Stimulated activated CD4-positive, alpha-beta T cell treated with anti-CD3 and anti-CD28 coated beads, Interleukin-12 subunit alpha, Interleukin-12 subunit beta, amount 100 ng/mL, for 4 hours (primary cell): ENCODE results near the gene SMC3.
"Not testable (repeated sequence)": the region's sequence is repeated elsewhere in the genome, so short reads cannot be mapped to it uniquely, and the experiment has no call there.

ENCODE experiments used
- DNase-seq: peaks from one replicate; pipeline ENCODE4 v3.0.0-alpha.2; 2020

Gene SMC3

GRCh38 chr10:110591760-110592159, 24.3 kb downstream of the SMC3 start:
- no peak for DNase-seq

- DNase-seq, result no peak
These were observed 30.0 kb downstream of the SMC3 start for GRCh38 chr10:110597476-110597875.

- no peak for DNase-seq
These were observed 33.1 kb downstream of the SMC3 start for GRCh38 chr10:110600487-110601101.

- DNase-seq, result no peak
These were observed 34.1 kb downstream of the SMC3 start for GRCh38 chr10:110601581-110601980.

- no peak for DNase-seq
These were observed 40.6 kb downstream of the SMC3 start for GRCh38 chr10:110608087-110608486.

- DNase-seq, result no peak
These were observed 42.1 kb downstream of the SMC3 start for GRCh38 chr10:110609605-110610004.

GRCh38 chr10:110610308-110610774, 42.8 kb downstream of the SMC3 start:
- DNase-seq, result no peak

- DNase-seq, result not testable (repeated sequence)
These were observed 43.3 kb downstream of the SMC3 start for GRCh38 chr10:110610781-110611180.

GRCh38 chr10:110612087-110612486, 44.6 kb downstream of the SMC3 start:
- DNase-seq, result no peak

GRCh38 chr10:110612629-110613028, 45.1 kb downstream of the SMC3 start:
- no peak for DNase-seq

- no peak for DNase-seq
These were observed 46.0 kb downstream of the SMC3 start for GRCh38 chr10:110613341-110613995.

GRCh38 chr10:110613996-110614495, 46.6 kb downstream of the SMC3 start:
- DNase-seq, result no peak

- DNase-seq, result no peak
These were observed 47.7 kb downstream of the SMC3 start for GRCh38 chr10:110615057-110615747.

- DNase-seq, result no peak
These were observed 49.1 kb downstream of the SMC3 start for GRCh38 chr10:110616493-110617033.

GRCh38 chr10:110617425-110618229, 50.1 kb downstream of the SMC3 start:
- no peak for DNase-seq

GRCh38 chr10:110618230-110618610, 50.7 kb downstream of the SMC3 start:
- no peak for DNase-seq

- no peak for DNase-seq
These were observed 52.3 kb downstream of the SMC3 start for GRCh38 chr10:110619514-110620397.

GRCh38 chr10:110620398-110620719, 52.9 kb downstream of the SMC3 start:
- DNase-seq, result no peak

GRCh38 chr10:110623316-110623715, 55.8 kb downstream of the SMC3 start:
- not testable (repeated sequence) for DNase-seq

GRCh38 chr10:110625356-110625894, 57.9 kb downstream of the SMC3 start:
- DNase-seq, result no peak
